Left lobe of liver (tissue), 2 donors: ENCODE measurements around the gene NCOA4. TPM values are rescaled to one million over a fixed set of nuclear protein-coding genes. Genes with fewer than 3 reads are reported as not detected.
"Not testable (repeated sequence)": the region's sequence is repeated elsewhere in the genome, so short reads cannot be mapped to it uniquely, and the experiment has no call there.

Experiments
- ATAC-seq: fragments of 200-7000 bp; cut with Tn5 transposase; one replicate; pipeline ENCODE4 v1.9.1; 2020; ENCODE audit warnings: mild to moderate bottlenecking, moderate library complexity
- DNase-seq: peaks from one replicate; pipeline ENCODE4 v3.0.0-alpha.2; 2020; ENCODE audit warnings: low spot score
- total RNA-seq: library from RNA; stranded (reverse); gene quantifications from one replicate; pipeline ENCODE4 v1.2.1, GENCODE V29; 2021
- donor health status: DM: no; HTN: no; CAD: no; lungs with moderate emphysema.
- donor health status: DM: no; HTN: yes; CAD: no.

The NCOA4 gene
- total RNA-seq, 1 donor from 2014 or later, result 192 TPM

DNA sequence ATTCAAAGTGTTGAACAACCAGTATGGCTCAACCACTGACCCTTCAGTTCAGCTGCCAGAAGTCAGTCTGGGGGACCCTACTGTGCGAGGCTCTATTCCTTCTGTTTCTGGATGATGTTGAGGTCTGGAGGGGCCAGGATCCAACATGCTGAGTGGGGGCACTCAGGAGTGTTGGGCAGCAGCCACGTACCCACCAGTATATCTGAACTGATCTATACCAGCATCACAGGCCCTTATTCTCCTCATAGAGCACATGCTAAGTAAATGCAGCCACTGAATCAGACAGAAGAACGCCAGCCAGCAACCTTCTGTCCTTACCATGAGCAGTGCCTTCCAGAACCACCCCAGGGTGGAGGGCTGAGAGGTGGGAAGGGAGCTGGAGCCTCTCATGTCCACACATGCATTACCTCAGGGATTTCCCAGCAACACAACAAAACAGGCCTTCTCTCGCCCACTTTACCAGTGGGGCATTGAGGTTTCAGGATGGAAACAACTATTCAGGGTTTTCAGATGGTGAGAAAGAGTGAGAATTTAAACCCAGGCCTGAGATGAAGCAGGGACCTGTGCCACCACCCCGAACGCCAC lies 22.5 kb upstream of the NCOA4 start:
- ATAC-seq (no peak), DNase-seq (no peak)

DNA sequence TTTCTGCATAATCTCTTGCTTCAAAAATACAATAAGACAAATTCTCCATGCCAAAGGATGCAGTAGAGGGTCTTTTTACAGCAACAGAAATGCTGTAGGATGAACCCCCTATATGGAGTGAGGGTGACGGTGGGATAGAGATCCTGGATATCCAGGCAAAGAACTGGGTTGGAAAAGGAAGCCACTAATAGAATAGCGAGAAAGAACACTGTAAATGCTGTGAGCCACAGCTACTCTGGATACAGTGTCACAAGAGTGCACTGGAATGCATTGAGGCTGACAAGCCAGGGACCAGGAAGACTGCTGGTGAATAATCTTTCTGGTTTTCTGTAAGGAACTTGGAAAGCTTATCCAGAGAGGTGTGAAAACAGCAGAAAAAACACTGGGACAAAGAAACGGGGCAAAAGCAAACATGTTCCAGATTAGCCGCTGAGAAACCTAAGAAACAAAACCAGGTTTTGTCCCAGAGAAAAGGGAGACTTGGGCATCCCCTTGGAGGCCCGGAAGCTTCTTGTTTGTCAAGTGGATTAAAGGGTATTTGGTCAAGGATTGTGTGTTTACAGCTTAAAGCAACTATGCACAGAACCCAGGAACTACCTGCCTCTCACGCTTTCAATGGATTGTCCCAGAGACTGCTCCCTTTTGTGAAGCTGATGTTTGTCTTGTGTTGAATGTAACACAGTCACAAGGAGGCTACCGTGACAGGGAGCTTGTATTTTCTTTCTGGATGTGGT lies 21.8 kb upstream of the NCOA4 start:
- ATAC-seq, result no peak
- no peak for DNase-seq

DNA sequence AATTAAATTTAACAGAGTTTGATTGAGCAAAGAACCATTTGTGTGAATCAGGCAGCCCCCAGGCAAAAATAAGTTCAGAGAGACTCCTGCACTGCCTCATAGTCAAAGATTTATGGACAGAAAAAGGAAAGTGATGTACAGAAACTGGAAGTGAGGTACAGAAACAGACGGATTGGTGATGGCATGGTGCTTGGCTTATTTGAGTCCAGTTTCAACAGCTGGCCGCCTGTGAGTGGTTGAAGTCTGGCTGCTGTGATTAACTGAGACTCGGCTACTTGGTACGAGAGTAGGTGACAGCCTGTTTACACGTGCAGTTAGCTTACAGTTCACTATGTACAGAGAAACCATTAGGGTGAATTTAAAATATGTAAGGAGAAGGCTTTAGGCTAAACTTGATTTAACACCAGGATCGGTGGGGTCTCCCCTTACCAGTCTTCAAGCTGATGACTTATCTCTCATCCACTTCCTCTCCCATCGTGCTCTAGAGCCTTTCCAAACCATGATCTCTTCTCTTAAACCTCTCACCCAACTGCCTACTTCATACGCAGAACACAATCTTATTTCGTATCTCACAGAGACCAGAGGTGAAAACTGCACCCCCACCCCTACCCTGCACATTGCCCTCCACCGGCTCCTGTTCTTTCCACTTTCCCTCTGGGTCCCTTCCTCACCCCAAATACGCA lies 20.7 kb upstream of the NCOA4 start:
- DNase-seq (no peak), ATAC-seq (no peak)

DNA sequence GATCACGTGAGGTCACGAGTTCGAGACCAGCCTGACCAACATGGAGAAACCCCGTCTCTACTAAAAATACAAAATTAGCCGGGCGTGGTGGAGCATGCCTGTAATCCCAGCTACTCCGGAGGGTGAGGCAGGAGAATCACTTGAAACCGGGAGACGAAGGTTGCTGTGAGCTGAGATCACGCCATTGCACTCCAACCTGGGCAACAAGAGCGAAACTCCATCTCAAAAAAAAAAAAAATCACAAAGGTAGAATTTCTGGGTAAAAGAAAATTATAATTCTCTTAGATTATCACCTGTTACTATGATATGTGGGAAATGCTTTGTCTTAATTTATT lies 19.0 kb upstream of the NCOA4 start:
- DNase-seq, ATAC-seq: not testable (repeated sequence)

DNA sequence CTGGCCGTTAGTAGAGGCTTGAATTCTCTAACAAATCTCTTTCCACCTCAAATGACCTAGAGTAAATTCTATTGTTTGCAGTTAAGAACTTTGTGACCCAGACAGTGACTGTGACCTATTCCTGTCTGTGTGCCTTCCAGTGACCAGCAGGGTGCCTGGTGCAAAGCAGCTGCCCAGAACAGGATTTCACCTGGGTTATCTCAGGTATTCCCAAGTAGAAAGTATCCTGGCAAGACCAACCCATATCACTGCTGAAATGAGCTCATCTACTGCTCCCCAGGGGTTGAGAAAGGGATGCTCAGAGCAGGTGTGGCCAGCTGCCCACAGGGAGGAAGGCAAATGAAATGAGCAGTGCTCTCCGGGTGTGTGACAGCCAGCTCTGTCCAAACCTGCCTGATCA lies 17.7 kb upstream of the NCOA4 start:
- ATAC-seq (peak; percentile 95), DNase-seq (no peak)

DNA sequence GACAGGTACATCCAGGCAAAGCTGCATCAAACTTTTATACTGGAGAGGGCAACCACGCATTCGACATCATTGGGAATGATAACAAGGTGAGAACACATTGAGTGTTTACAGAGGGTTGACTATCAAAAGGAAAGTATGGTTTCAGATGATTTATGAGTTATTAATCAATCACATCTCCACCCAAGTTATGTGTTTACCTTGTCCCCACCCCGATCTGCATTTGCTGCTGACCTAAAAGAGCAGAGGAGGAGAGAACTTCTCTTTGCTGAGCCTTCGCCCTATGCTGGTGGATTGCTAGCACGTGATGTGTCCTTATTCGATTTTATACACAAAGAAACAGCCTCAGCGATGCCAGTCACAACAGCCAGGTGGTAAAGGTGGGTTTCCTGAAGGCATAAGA lies 15.8 kb upstream of the NCOA4 start, which contains the start of gene MSMB:
TSS of gene MSMB (minus strand) at position 9 of the 400 bp plus-strand sequence. CDS start 32 bp downstream, outside the sequence.
- DNase-seq, result no peak

DNA sequence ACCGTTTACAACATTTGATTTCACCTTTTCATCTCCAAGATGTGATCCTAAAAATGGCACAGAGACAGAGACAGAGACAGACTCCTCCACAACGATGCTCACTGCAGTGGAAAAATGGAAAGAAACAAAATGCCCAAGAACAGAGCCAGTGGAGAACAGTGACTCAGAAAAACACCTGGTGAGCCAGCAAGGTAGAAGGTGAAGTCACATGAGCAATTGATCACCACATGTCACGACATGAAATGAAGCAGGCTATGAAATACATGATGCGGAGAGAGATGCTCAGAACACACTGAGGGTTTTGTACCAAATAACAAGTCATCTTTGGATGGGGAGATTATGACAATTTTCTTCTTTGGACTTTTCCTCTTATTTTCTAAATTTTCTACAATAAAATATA lies 12.1 kb upstream of the NCOA4 start:
- no peak for ATAC-seq
- no peak for DNase-seq

More for the DNA sequence above, 15.8 kb upstream of the NCOA4 start, which contains the start of gene MSMB:
- no peak for ATAC-seq

DNA sequence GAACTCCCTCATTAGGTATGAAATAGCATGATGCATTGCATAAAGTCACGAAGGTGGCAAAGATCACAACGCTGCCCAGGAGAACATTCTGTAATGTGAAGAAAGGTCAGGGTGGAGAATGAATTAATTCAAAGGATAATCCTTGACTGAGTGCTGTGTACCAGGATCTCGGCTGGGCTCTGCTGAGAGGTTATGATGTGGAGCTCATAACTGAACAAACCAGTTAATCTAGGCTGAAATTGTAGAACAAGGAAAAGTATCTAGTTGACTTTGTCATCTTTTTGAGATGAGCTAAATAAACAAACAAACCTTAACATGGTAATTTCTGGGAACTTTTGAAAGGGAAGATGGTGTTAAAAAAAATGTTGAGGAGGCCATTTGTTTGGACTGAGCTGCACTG lies 9.6 kb upstream of the NCOA4 start:
- DNase-seq (no peak), ATAC-seq (no peak)

DNA sequence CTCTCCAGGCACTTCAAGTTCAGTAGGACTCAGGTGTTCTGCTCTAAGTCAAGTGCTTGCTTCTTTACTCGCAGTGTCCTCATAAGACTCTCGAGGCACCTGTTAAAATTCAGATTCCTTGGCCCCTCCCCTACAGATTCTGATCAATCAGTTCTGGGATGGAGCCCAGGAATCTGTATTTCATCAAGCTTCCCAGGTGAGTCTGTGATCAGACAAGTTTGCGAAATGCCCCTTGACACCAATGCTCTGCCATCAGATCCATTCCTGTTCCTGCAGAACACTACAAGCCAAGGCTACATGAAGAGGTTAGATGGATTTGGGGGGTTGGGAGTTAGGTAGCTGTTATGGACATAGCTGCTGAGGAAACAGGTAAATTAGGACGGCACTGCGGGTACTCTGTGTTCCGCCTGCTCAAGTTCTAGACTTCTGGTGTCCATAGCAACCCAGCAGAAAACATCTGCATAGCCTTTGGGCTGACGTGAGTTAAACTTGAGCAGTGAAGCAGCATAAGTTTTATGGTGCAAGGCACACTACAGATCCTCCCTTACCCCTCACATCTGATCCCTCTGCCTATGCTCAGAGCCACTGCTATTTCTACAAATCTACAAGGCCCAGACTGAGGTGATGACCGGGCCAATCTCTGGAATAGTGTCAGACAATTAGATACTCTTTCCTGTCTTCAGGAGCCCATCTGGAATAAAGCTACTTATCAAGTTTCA lies 6.8 kb upstream of the NCOA4 start:
- no peak for ATAC-seq
- no peak for DNase-seq

DNA sequence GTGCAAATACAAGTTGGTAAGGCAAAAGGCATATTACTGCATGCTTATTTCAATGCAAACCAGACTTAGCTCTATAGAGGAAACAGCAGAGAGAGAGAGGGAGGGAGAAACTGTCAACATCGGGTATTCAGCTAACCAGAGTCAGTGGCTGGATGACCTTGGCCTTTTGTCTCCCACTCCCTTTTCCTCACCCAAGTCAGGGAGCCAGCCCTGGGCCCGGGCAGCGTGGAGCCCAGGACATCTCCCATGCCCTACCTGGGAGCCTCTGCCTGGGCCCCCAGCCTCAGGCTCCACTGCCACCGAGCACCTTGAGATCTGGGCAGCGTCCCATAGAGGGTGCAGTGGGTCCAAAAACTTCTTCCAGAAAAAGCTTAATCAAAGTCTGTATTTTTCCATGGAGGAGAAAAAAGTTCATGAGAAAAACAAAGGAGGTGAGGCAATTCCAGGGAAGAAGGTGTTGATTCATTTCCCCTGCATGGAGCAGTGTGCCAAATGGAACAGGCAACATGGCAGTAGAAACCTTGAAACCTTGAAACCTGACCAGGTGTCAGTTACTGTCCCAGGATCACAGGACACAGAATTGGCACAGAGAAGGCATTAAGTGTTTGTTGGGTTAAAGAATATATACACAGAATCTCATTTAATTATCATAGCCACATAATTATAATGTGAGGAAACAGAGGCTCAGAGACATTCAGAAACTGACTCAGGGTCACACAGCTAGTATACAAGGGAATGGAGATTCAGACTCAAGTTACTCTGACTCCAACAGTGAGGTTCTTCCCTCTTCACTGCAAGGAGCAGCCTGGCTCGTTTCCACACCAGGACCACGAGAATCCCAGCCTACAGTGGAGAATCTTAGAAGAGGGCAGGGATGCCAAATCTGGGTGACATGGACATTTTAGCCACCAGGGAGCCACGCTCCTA lies 5.8 kb upstream of the NCOA4 start:
- peak; percentile 34 for ATAC-seq

DNA sequence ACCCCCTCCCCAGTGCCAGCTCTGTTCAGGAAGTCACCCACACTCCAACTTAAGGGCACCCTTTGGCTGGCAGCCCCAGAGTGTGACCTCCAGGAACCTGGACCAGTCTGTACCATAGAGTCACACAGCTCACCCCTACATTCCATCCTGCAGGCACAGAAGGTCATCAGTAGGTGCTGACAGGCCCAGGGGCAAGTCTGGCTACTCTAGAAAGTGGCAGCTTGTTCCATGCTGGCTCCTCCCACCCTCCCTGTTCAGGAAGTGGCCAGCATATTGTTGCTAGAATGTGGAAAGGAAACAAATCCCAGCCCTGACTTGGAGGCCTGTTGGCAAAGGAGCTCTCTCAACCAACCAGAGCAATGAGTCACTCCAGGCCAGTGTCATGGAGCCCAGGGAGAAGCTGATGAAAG lies 3.2 kb upstream of the NCOA4 start:
- DNase-seq (no peak), ATAC-seq (no peak)

More for the DNA sequence above, 5.8 kb upstream of the NCOA4 start:
- no peak for DNase-seq

DNA sequence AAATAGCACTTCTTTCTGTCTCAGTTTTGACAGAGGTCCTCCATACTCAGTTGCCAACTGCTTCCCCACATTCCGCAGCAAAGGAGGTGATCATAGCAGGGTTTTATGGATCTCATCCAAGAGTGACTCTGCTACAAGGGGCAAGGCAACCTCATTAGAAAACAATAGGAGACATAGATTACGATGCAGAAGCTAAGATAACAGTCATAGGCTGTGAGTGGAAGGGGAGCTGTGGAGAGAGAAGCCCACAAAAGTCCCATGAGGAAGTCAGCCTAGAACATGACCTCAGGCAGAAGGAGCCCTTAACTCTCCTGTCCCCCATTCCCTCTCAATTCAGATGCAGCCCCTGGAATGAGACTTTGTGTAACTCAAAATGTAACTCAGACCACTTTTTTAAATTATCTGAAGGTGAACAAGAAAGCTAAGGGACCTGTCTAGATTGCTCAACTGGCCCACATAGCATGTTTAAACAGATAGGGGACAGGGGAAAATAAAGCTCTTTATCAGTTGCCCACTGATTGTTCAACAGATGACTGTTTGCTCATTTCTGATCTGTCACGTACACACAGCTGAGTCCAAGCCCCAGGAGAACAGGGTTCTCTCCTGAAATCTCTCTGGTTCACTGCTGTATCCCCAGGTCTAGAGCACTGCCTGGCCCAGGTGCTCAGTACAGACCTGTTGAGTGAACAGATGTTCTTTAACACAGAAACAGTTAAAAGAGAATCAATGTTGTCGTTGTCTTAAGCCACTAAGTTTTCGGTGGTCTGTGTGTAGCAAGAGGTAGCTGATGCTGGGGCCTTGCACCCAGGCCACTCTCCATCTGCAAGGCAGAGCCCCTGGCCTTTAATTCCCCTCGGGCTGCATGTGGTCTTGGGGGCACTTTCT lies 1.5 kb upstream of the NCOA4 start:
- DNase-seq, result peak; percentile 73
- ATAC-seq, result peak; percentile 57

DNA sequence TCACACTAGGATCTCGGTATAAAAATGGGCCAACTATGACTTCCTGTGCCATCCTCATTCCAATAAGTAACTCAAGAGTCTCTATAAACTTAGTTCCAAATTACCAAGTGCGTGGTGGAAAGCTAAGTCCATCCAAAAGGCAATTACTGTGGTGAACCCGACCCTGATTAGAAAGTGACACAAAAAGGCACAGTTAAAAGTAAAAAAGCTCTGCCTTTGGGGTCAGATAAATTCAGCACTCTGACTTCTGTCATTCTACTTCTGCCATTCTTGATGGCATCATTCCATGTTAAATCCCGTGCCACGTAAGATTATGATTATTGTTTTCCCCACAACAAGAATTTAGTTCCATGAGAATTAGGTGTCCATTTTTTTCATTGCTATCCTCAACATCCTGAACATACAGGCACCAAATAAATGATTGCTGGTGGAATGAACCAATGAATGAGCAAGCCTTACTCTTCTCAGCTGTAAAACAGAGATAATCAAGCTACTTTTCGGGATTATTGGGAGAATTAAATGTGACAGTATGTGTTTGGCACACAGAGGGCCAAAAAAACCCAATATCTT lies 877 bp downstream of the NCOA4 start:
- no peak for DNase-seq
- ATAC-seq, result no peak

DNA sequence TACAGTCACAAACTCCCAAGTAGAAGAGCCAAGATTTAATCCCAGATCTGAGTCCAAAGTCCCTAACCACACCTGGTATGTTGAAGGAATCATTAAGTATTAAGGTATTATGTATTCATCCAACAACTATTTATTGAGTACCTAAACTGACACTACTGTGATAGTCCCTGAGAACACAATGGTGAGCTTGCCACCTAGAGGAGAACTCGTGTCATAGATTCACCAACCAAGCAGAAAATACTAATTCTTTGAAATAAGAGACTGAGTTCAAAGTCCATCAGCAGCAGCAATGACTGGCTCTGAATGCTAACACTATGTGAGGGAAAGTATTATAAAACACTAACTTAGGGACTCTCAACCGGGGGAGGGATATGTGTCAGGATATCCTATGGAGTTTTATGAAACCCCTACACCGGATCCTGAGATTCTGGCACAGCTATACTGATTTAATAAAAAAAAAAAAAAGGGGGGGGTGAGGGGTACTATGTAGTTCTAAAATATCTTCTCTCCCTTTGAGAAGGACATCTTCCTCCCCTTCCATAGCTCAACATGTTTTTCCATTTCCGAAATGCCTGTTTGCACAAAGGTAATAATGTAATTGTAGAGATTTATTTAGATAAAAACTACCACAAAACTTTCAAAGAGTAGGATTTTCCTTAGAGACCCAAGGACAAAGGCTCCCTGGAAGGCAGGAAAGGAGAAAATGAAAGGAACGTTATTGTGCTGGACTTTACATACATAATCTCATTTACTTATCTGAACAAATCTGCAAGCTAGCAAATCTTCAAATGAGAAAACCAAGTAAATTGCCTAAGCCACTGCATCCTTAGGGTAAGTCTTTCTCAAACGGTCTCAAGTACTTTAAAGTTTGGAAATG lies 1.6 kb downstream of the NCOA4 start:
- ATAC-seq, result peak; percentile 59
- DNase-seq, result no peak

DNA sequence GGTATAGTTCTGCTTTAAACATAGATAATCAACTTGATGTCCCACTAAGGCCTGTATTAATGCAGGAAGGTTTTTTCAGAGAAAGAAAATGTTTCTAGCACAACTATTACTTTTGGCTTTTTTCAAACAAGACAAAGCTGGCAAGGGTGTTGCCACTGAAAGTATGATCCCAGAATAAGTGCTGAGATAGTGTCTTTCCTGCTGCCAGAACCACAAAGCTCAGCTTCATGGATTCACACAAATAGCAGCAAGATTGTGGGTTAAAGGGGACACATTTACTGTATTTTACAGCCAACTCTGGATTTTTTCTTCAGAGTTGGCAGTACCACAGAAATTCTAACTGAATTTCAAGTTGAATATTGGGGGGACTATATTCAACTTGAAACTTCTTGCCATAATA lies 4.3 kb downstream of the NCOA4 start:
- DNase-seq, result no peak
- no peak for ATAC-seq

DNA sequence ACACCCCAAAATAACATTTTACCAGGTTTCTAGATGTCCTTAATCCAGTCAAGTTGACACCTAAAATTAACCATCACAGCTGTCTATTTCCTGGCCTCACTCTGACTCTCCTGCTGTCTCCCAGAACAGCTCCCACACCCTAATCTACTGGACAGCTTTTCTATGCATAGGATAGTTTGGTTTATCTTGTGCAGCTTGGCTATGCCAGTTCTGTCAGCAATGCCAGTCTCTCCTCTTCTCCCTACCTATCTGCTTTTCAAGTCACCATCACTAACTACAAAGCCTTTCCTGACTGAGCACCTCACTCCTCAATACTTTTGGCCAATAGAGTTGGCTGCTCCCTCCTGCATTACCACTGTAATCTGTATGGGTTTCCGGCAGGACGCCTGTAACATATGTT lies 5.0 kb downstream of the NCOA4 start:
- ATAC-seq (no peak), DNase-seq (no peak)

DNA sequence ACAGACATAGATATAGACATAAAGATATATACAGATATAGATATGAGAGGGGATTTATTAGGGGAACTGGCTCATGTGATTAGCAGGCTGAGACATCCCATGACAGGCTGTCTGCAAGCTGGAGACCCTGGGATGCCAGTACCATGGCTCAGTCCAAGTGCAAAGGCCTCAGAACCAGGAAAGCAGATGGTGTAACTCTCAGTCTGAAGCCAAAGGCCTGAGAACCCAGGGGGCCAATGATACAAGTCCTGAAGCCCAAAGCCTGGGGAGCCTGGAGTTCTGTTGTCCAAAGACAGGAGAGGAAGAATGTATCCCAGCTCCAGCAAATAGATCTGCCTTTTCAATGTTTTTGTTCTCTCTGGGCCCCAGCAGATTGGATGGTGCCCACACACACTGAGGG lies 5.5 kb downstream of the NCOA4 start:
- ATAC-seq, result no peak
- no peak for DNase-seq
